ENCODE data around the gene KLHL29.

DNA sequence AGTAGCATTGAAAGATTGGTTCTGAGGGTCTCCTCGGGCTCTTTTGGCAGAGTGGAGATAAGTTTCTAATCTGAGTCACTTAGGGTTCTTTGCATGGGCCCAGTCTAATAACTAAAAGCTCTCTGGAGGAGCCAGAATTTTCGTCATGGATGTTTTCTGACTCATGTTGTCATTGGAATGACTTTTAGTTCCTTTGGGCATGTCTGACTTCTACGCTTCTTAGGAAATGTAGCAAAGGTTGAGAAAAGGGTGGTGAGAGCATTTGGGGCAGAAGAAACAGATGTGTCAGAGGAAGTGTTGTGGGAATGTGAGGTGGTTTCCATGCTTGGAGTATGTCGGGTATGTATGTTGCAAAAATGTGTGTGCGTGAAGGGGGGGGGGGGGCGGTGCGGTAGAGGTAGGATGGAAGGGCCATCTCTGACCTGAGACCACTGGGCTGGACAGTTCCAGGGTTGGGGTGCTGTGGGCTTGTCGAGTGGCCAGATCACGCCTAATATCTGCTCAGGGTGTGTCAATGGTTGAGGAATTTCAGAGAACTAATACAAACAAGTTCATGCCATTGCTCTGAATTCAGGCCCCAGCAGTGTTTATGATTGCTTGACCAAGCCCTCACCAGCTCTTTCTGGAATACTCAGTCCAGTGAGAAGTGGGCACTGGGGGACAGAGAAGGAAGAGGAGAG, 26.9 kb downstream of the KLHL29 start:
- no peak for TF ChIP-seq BACH1 (IDR thresholded peaks at IDR 0.05; ENCODE audit: borderline replicate concordance)
- no peak for TF ChIP-seq BHLHE40 (IDR thresholded peaks at IDR 0.05; ENCODE audit: borderline replicate concordance in 1 of 2, low read depth in 2 of 2, low read length in 1 of 2)
